ENCODE data around the gene GJB5. TPM values are rescaled to one million over a fixed set of nuclear protein-coding genes. Genes with fewer than 3 reads are reported as not detected.
A peak's percentile ranks its signal among the peaks of the same experiment; 100 is the strongest.
"Not testable (repeated sequence)": the region's sequence is repeated elsewhere in the genome, so short reads cannot be mapped to it uniquely, and the experiment has no call there.

Gene GJB5
- total RNA-seq, 2 donors from 2014 or later, result not detected

DNA sequence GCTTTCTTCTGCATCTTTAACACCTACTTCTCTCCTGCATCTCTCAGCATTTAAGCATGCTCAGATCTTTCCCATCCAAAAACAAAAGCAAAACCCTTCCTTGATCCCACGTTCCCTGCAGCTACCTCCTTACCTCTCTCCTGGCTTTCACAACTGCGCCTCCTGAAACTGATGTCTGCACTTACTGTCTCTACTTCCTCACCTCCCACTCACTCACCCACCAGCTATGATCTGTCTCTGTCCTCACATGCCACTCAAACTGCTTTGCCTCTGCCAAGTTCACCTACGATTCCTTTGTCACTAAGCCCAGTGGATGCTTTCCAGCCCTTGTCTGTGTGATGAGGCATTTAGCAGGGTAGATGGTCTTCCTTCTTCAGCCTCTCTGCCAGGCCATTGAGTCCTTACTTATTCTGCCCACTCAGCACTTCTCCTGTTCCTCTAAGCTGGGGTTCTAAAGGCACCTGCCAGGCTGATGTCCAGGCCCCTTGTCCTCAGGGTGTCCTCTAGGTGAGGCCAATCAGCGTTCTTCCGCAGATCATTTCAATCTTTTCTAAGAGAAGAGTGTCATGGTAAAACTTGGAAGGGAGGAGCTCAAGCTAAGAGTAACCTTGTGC lies 16.2 kb downstream of the GJB5 start:
- Mint-ChIP-seq H3K4me1 (ENCODE audit: low read depth) (no peaks in the 10 kb centered on the region), H3K36me3 (ENCODE audit: insufficient read depth in 2 of 2) (no peaks in the 10 kb centered on the region), H3K27me3 (ENCODE audit: low read depth) (peaks cover 7% of the 10 kb centered on the region), H3K9me3 (no peaks in the 10 kb centered on the region), H3K27ac (no peak overlapping the region), H3K4me3 (no peak overlapping the region)
- no peak for ATAC-seq (replicated peaks in 1 of 2)
- DNase-seq, result no peak

DNA sequence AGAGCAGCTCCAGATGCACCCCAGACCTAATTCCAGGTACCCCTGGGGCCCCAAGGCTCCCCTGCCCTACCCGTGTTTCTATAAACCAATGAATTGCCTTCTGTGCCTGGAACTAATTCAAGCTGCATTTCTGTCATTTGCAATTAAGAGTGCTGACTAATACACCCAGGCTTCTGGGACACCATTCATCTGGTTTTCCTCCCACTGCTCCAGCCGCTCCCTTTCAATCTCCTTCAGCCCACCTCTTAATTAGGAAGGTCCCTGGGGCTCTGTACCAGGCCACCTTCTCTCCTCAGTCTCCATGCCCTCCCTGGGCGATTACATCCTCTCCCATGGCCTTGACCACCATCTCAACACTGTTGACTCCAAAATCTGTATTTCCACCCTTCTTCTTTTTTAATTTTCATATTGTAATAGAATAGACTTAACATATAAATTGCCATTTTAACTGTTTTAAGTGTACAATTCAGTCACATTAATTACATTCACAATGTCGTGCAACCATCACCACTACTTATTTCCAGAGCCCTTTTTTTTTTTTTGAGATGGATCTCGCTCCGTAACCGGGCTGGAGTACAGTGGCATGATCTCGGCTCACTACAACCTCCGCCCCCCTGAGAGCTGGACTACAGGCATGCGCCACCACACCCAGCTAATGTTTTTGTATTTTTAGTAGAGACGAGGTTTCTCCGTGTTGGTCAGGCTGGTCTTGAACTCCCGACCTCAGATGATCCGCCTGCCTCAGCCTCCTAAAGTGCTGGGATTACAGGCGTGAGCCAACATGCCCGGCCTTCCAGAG lies 16.9 kb downstream of the GJB5 start:
- Mint-ChIP-seq H3K27ac (no peak overlapping the region), H3K36me3 (ENCODE audit: insufficient read depth in 2 of 2) (no peaks in the 10 kb centered on the region), H3K4me1 (ENCODE audit: low read depth) (no peaks in the 10 kb centered on the region), H3K4me3 (no peak overlapping the region), H3K9me3 (no peaks in the 10 kb centered on the region), H3K27me3 (ENCODE audit: low read depth) (peaks cover 7% of the 10 kb centered on the region)
- ATAC-seq (replicated peaks in 1 of 2) (no peak), DNase-seq (no peak)

DNA sequence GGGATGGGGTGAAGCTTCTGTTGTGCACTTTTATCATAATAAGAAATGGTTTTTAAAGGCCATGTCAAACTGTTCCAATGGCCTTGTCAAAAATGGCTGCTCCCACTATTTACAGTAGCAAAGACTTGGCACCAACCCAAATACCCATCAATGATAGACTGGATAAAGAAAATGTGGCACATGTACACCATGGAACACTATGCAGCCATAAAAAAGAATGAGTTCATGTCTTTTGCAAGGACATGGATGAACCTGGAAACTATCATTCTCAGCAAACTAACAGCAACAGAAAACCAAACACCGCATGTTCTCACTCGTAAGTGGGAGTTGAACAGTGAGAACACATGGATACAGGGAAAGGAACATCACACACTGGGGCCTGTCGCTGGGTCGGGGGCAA lies 18.3 kb downstream of the GJB5 start:
- ATAC-seq (replicated peaks in 1 of 2); H3K4me3 Mint-ChIP-seq; H3K9me3 Mint-ChIP-seq; H3K27ac Mint-ChIP-seq; H3K4me1 Mint-ChIP-seq (ENCODE audit: low read depth); DNase-seq; H3K36me3 Mint-ChIP-seq (ENCODE audit: insufficient read depth in 2 of 2): not testable (repeated sequence)
- peaks cover 14% of the 10 kb centered on the region for H3K27me3 Mint-ChIP-seq (ENCODE audit: low read depth)

- Mint-ChIP-seq H3K4me1 (ENCODE audit: low read depth) (no peaks in the 10 kb centered on the region), H3K27ac (no peak overlapping the region), H3K4me3 (no peak overlapping the region), H3K27me3 (ENCODE audit: low read depth) (peaks cover 29% of the 10 kb centered on the region), H3K36me3 (ENCODE audit: insufficient read depth in 2 of 2) (no peaks in the 10 kb centered on the region), H3K9me3 (no peaks in the 10 kb centered on the region)
- DNase-seq, result no peak
- no peak for ATAC-seq (replicated peaks in 1 of 2)
These were observed 20.1 kb downstream of the GJB5 start for GRCh38 chr1:34774957-34775356.

DNA sequence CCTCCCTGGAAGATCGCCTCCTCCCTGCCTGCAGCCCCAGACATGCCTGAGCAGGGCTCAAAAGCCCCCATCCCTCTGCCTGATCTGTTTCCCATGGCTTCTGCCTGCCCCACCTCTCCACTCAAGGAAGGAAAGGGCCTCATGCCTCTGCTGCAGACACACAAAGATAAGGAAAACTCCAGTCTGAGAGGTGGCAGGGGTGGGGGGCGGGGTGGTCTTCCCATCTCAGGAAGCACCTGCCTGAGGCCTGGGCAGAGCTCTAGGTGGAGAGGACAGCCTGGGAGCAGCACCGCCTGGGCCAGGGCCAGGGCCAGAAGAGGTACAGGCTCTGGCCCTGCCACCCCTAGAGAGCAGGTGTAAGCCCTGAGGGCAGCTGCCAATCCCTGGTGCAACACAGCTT lies 22.1 kb downstream of the GJB5 start:
- ATAC-seq (replicated peaks in 1 of 2) (peak in 1 of 2 donors; percentile 22), DNase-seq (no peak)
- H3K4me3 Mint-ChIP-seq, result no peak overlapping the region
- no peaks in the 10 kb centered on the region for H3K36me3 Mint-ChIP-seq (ENCODE audit: insufficient read depth in 2 of 2)
- no peak overlapping the region for H3K27ac Mint-ChIP-seq
- peaks cover under 1% of the 10 kb centered on the region for H3K4me1 Mint-ChIP-seq (ENCODE audit: low read depth)
- peaks cover 31% of the 10 kb centered on the region for H3K27me3 Mint-ChIP-seq (ENCODE audit: low read depth)
- no peaks in the 10 kb centered on the region for H3K9me3 Mint-ChIP-seq

DNA sequence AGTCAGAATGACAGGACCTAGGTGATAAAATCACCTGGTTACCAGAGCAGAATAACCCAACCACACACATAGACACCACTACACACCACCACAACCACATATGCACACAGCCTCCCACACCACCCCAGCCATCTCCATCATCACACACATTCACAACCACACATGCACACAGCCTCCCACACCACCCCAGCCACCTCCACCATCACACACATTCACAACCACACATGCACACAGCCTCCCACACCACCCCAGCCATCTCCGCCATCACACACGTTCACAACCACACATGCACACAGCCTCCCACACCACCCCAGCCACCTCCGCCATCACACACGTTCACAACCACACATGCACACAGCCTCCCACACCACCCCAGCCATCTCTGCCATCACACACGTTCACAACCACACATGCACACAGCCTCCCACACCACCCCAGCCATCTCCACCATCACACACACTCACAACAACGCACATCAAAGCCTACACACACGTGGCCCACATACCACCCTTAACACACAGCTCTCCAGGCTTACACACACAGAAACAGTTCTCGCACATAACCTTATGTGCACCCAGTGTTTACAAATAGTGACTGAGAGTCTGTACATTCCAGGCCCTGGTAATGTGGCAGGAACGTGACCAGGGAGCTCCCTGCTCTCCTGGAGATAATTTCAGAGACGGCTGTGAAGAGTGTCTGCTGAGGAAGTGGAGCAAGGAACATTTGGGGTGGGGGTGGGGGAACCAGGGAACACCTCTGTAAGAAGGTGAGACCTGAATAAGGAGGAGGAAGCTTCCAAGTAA lies 22.9 kb downstream of the GJB5 start:
- H3K4me3 Mint-ChIP-seq, result no peak overlapping the region
- peak in 1 of 2 donors; percentile 37 for ATAC-seq (replicated peaks in 1 of 2)
- no peak for DNase-seq
- H3K9me3 Mint-ChIP-seq, result no peaks in the 10 kb centered on the region
- H3K4me1 Mint-ChIP-seq (ENCODE audit: low read depth), result peaks cover 4% of the 10 kb centered on the region
- H3K27ac Mint-ChIP-seq, result no peak overlapping the region
- H3K27me3 Mint-ChIP-seq (ENCODE audit: low read depth), result peaks cover 33% of the 10 kb centered on the region
- no peaks in the 10 kb centered on the region for H3K36me3 Mint-ChIP-seq (ENCODE audit: insufficient read depth in 2 of 2)

- no peaks in the 10 kb centered on the region for H3K9me3 Mint-ChIP-seq
- H3K27ac Mint-ChIP-seq, result no peak overlapping the region
- ATAC-seq (replicated peaks in 1 of 2), result no peak
- no peaks in the 10 kb centered on the region for H3K36me3 Mint-ChIP-seq (ENCODE audit: insufficient read depth in 2 of 2)
- peaks cover 9% of the 10 kb centered on the region for H3K4me1 Mint-ChIP-seq (ENCODE audit: low read depth)
- DNase-seq, result no peak
- no peak overlapping the region for H3K4me3 Mint-ChIP-seq
- peaks cover 39% of the 10 kb centered on the region for H3K27me3 Mint-ChIP-seq (ENCODE audit: low read depth)
These were observed 23.5 kb downstream of the GJB5 start for GRCh38 chr1:34778381-34778780.

DNA sequence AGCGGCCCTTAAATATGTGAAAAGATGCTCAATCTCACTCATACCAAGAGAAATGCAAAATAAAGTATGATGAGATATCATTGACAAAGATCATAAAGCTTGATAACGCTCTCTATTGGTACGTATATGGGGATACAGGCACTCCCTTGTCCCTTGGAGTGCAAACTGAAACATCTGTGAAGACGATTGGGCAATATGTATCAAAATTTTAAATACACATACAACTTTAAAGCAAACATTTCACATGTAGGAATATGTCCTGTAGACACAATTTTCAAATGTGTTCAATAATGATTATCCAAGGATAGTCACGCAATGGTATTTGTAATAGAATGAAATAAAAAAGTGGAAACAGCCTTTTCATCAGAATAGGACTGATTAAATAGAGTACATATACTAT lies 24.2 kb downstream of the GJB5 start:
- H3K9me3 Mint-ChIP-seq, result no peaks in the 10 kb centered on the region
- no peak overlapping the region for H3K4me3 Mint-ChIP-seq
- H3K27ac Mint-ChIP-seq, result no peak overlapping the region
- H3K4me1 Mint-ChIP-seq (ENCODE audit: low read depth), result peaks cover 10% of the 10 kb centered on the region
- DNase-seq (no peak), ATAC-seq (replicated peaks in 1 of 2) (no peak)
- no peaks in the 10 kb centered on the region for H3K36me3 Mint-ChIP-seq (ENCODE audit: insufficient read depth in 2 of 2)
- peaks cover 42% of the 10 kb centered on the region for H3K27me3 Mint-ChIP-seq (ENCODE audit: low read depth)

DNA sequence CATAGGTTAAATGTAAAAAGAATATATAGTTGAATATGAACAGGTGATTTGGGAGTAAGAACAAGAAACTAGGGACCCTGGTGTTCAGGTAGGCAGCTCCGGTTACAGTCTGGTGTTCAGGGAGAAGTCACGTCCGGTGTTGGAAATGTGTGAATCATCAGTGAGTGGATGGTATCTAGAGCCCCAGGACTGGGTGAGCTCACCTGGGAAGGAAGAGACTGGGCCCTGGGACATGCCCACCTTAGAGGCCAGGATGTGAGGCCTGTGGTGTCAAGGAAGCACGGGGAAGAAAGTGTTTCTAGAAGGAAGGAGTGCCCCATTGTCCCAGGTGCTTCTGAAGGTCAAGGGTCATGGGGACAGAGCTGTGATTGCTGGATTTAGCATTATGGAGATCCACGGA lies 24.7 kb downstream of the GJB5 start:
- peaks cover 10% of the 10 kb centered on the region for H3K4me1 Mint-ChIP-seq (ENCODE audit: low read depth)
- no peak overlapping the region for H3K4me3 Mint-ChIP-seq
- H3K36me3 Mint-ChIP-seq (ENCODE audit: insufficient read depth in 2 of 2), result no peaks in the 10 kb centered on the region
- DNase-seq (no peak), ATAC-seq (replicated peaks in 1 of 2) (no peak)
- no peak overlapping the region for H3K27ac Mint-ChIP-seq
- H3K9me3 Mint-ChIP-seq, result no peaks in the 10 kb centered on the region
- peaks cover 42% of the 10 kb centered on the region for H3K27me3 Mint-ChIP-seq (ENCODE audit: low read depth)

GRCh38 chr1:34779962-34780361 lies 25.1 kb downstream of the GJB5 start:
- Mint-ChIP-seq H3K4me3 (no peak overlapping the region), H3K9me3 (no peaks in the 10 kb centered on the region), H3K4me1 (ENCODE audit: low read depth) (peaks cover 10% of the 10 kb centered on the region), H3K36me3 (ENCODE audit: insufficient read depth in 2 of 2) (no peaks in the 10 kb centered on the region), H3K27ac (no peak overlapping the region), H3K27me3 (ENCODE audit: low read depth) (peaks cover 42% of the 10 kb centered on the region)
- ATAC-seq (replicated peaks in 1 of 2), result no peak
- no peak for DNase-seq

GRCh38 chr1:34780528-34780927 lies 25.7 kb downstream of the GJB5 start:
- Mint-ChIP-seq H3K27me3 (ENCODE audit: low read depth) (peaks cover 42% of the 10 kb centered on the region), H3K27ac (no peak overlapping the region), H3K36me3 (ENCODE audit: insufficient read depth in 2 of 2) (no peaks in the 10 kb centered on the region), H3K4me3 (peak overlapping the region in 1 of 2 donors; percentile 10), H3K4me1 (ENCODE audit: low read depth) (peaks cover 10% of the 10 kb centered on the region), H3K9me3 (no peaks in the 10 kb centered on the region)
- DNase-seq (no peak), ATAC-seq (replicated peaks in 1 of 2) (no peak)

- H3K4me3 Mint-ChIP-seq, result peak within 1 kb of the TSS; percentile 10 to 62
- H3K9me3 Mint-ChIP-seq, result no peaks in the 10 kb centered on the region
- peaks cover 10% of the 10 kb centered on the region for H3K4me1 Mint-ChIP-seq (ENCODE audit: low read depth)
- DNase-seq (peak; percentile 33 to 34), ATAC-seq (replicated peaks in 1 of 2) (peak; percentile 50 to 70)
- no peak within 1 kb of the TSS for H3K27ac Mint-ChIP-seq
- H3K36me3 Mint-ChIP-seq (ENCODE audit: insufficient read depth in 2 of 2), result no peaks in the 10 kb centered on the region
- peaks cover 42% of the 10 kb centered on the region for H3K27me3 Mint-ChIP-seq (ENCODE audit: low read depth)
These were observed 26.4 kb downstream of the GJB5 start, which contains the start of gene GJB3 for GRCh38 chr1:34781071-34781843. GJB3 (plus strand) TSS chr1:34781214; CDS start chr1:34784763, 3,549 bp downstream.
